CD14-positive monocyte (primary cell): ENCODE measurements around the gene BBLN. TPM values are rescaled to one million over a fixed set of nuclear protein-coding genes. Genes with fewer than 3 reads are reported as not detected.

Experiments used
- DNase-seq, 3 donors: peaks; one replicate each; pipeline ENCODE4 v3.0.0-alpha.2; 2011 to 2022
- H2AFZ ChIP-seq: 2 replicates; pipeline ENCODE4 v1.6.0; 2012; ENCODE audit warnings: mild to moderate bottlenecking, low read depth, low read length, inconsistent platforms; ENCODE audit not compliant: insufficient read depth, poor library complexity, severe bottlenecking
- H3K27ac ChIP-seq, 2 donors: 1 replicate in 1 of 2; 2 replicates in 1 of 2; pipeline ENCODE4 v1.5.1; 2012 to 2013; ENCODE audit warnings: low read length in 2 of 2, control low read depth in 1 of 2, inconsistent platforms in 1 of 2, low read depth in 1 of 2, mild to moderate bottlenecking in 1 of 2
- H3K27me3 ChIP-seq, 2 donors: one replicate each; pipeline versions ENCODE4 v1.6.0 to v1.6.1; 2011 to 2013; ENCODE audit warnings: low read length in 2 of 2; ENCODE audit not compliant: control insufficient read depth in 2 of 2, insufficient read depth in 2 of 2
- H3K36me3 ChIP-seq, 2 donors: replicated peaks in 1 of 2; 1 replicate in 1 of 2; 2 replicates in 1 of 2; pipeline versions ENCODE4 v1.5.1 to v1.6.1; 2012 to 2013; ENCODE audit warnings: low read length in 2 of 2, control low read depth in 1 of 2, inconsistent platforms in 1 of 2, mild to moderate bottlenecking in 1 of 2; ENCODE audit not compliant: insufficient read depth in 2 of 2, control insufficient read depth in 1 of 2
- H3K4me1 ChIP-seq, 2 donors: 1 replicate in 1 of 2; 2 replicates in 1 of 2; pipeline versions ENCODE4 v1.5.1 to v1.6.1; 2012 to 2013; ENCODE audit warnings: low read length in 2 of 2, control low read depth in 1 of 2, inconsistent platforms in 1 of 2, mild to moderate bottlenecking in 1 of 2, moderate library complexity in 1 of 2; ENCODE audit not compliant: insufficient read depth in 2 of 2, control insufficient read depth in 1 of 2
- H3K4me2 ChIP-seq: replicated peaks from 2 replicates; pipeline ENCODE3; 2012; ENCODE audit warnings: low read length, moderate library complexity, mild to moderate bottlenecking; ENCODE audit not compliant: poor library complexity, severe bottlenecking; ENCODE audit errors: extremely low read depth
- H3K4me3 ChIP-seq, 3 experiments: fragments of 200-600 bp in 1 of 3; sonication (generic) in 1 of 3; replicated peaks in 1 of 3; 1 replicate in 2 of 3; 2 replicates in 1 of 3; pipeline ENCODE4 v1.5.1; 2011 to 2013; ENCODE audit warnings: low read length in 3 of 3, mild to moderate bottlenecking in 3 of 3, control low read depth in 2 of 3, low read depth in 2 of 3, inconsistent platforms in 1 of 3, moderate library complexity in 1 of 3
- H3K79me2 ChIP-seq: 2 replicates; pipeline ENCODE4 v1.6.0; 2012; ENCODE audit warnings: mild to moderate bottlenecking, control low read depth, inconsistent platforms, low read length, moderate library complexity; ENCODE audit not compliant: insufficient read depth
- H3K9ac ChIP-seq: 2 replicates; pipeline ENCODE4 v1.6.0; 2017; ENCODE audit warnings: low read length, mild to moderate bottlenecking; ENCODE audit not compliant: insufficient read depth, poor library complexity, severe bottlenecking
- H3K9me3 ChIP-seq, 2 donors: replicated peaks in 1 of 2; 1 replicate in 1 of 2; 2 replicates in 1 of 2; pipeline versions ENCODE4 v1.5.1 to v1.6.1; 2012 to 2013; ENCODE audit warnings: low read length in 2 of 2, control low read depth in 1 of 2; ENCODE audit not compliant: control insufficient read depth in 1 of 2, insufficient read depth in 1 of 2
- H4K20me1 ChIP-seq: 2 replicates; pipeline ENCODE4 v1.6.0; 2012; ENCODE audit warnings: mild to moderate bottlenecking, low read length, control low read depth, moderate library complexity; ENCODE audit not compliant: insufficient read depth
- H3K27ac Mint-ChIP-seq, 7 donors: one replicate each; pipeline ENCODE4 v1.8.0; 2020; ENCODE audit warnings: mild to moderate bottlenecking in 7 of 7, mixed read lengths in 7 of 7, moderate library complexity in 6 of 7, inconsistent platforms in 2 of 7
- H3K27me3 Mint-ChIP-seq, 3 donors: one replicate each; pipeline ENCODE4 v1.8.0; 2021 to 2022; ENCODE audit warnings: low read depth in 3 of 3, mild to moderate bottlenecking in 3 of 3, mixed read lengths in 3 of 3, moderate library complexity in 3 of 3, inconsistent platforms in 1 of 3
- H3K36me3 Mint-ChIP-seq, 2 donors: one replicate each; pipeline ENCODE4 v1.8.0; 2020; ENCODE audit warnings: mixed read lengths in 2 of 2, inconsistent platforms in 1 of 2, mild to moderate bottlenecking in 1 of 2
- H3K4me1 Mint-ChIP-seq: one replicate; pipeline ENCODE4 v1.8.0; 2020; ENCODE audit warnings: mild to moderate bottlenecking, mixed read lengths
- H3K4me3 Mint-ChIP-seq, 2 donors: one replicate each; pipeline ENCODE4 v1.8.0; 2020; ENCODE audit warnings: mild to moderate bottlenecking in 2 of 2, mixed read lengths in 2 of 2, moderate library complexity in 1 of 2
- H3K9me3 Mint-ChIP-seq, 7 donors: one replicate each; pipeline ENCODE4 v1.8.0; 2020 to 2022; ENCODE audit warnings: mixed read lengths in 7 of 7, mild to moderate bottlenecking in 6 of 7, moderate library complexity in 6 of 7, inconsistent platforms in 2 of 7
- WGBS: methylation state at CpG from one replicate; pipeline ENCODE4 v1.1.5; 2013; ENCODE audit warnings: missing lambda C conversion rate; ENCODE audit not compliant: insufficient coverage; 5-methylcytosine and 5-hydroxymethylcytosine counted together
- intact Hi-C, 2 donors: fragments of 100-400 bp; cut with micrococcal nuclease; formaldehyde crosslinking; loops; one replicate each; pipeline versions ENCODE4 v1.15.0 to v1.15.1; 2023
- polyA plus RNA-seq, 3 donors: library from polyadenylated mRNA; depleted of rRNA in 1 of 3; unstranded in 2 of 3; stranded (reverse) in 1 of 3; fragments of 300-500 nt in 2 of 3; fragments of >200 nt in 1 of 3; fragmentation: Illumina TruSeq in 2 of 3; gene quantifications; 1 replicate in 2 of 3; 2 replicates in 1 of 3; pipeline ENCODE4 v1.2.3, GENCODE V29; 2012 to 2021
- TF ChIP-seq, protein P1 (sequence below): fragments of 200-600 bp; IDR thresholded peaks from one replicate; pipeline ENCODE4 v1.8.0; 2022; ENCODE audit warnings: antibody characterized with exemption, mild to moderate bottlenecking

The BBLN gene
- polyA plus RNA-seq, 3 donors = 51.5 to 74.8 (median 54.5) TPM

DNA sequence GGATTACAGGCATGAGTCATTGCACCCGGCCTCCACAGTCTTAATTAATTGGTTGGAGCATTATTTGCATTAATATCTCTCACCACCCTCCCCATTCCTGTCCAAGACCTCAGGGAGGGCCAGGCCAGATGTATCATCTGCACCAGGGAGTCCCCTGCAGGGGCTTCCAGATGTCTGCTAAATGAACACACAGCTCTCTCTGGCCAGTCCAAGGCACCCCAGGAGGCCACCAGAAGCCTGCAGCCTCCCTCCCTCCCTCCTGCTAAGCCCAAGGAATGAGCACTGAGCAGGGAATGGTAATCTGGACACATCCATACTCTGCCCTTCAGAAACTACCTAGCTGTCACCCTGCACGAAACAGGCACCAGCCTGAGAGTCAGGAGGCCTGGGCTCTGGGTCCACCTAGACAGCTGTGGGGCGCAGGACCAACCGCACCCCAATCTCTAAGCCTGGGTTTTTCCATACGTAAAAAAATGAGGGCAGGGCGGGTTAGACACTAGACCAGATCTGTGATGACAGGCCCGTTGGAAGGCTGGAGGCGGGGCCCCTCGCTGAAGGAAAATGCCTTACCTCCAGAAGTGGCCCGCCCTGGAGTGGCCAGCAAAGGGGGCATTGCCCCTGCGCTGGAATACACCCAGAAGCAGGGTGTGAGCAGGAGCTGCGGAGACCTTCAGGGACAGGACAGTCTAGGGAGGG, 23.0 kb downstream of the BBLN start:
- no peak overlapping the region for H3K27ac ChIP-seq
- no peak for DNase-seq
- peaks cover 66 to 92% of the 10 kb centered on the region in 2 donors for H3K36me3 Mint-ChIP-seq
- no peak overlapping the region for H3K4me3 Mint-ChIP-seq
- peaks cover 73 to 81% of the 10 kb centered on the region in 2 donors for H3K36me3 ChIP-seq
- intact Hi-C loops = no loop called here
- H3K27me3 Mint-ChIP-seq = peaks cover 0 to 2% (median 0%) of the 10 kb centered on the region in 3 donors
- no peak overlapping the region for H3K27ac Mint-ChIP-seq
- no peaks in the 10 kb centered on the region for H3K79me2 ChIP-seq
- no peaks in the 10 kb centered on the region for H4K20me1 ChIP-seq
- 97% methylated on average over 8 of the region's 12 CpGs for WGBS
- no peak overlapping the region for H3K4me3 ChIP-seq
- no peaks in the 10 kb centered on the region for H3K4me1 ChIP-seq
- no peak overlapping the region for H3K4me2 ChIP-seq
- H3K9me3 Mint-ChIP-seq = peaks cover 3 to 26% (median 14%) of the 10 kb centered on the region in 7 donors
- no peaks in the 10 kb centered on the region for H3K27me3 ChIP-seq
- H3K4me1 Mint-ChIP-seq = peaks cover 2% of the 10 kb centered on the region
- H3K9me3 ChIP-seq = peaks cover 5 to 16% of the 10 kb centered on the region in 2 donors
- TF ChIP-seq, protein P1, sequence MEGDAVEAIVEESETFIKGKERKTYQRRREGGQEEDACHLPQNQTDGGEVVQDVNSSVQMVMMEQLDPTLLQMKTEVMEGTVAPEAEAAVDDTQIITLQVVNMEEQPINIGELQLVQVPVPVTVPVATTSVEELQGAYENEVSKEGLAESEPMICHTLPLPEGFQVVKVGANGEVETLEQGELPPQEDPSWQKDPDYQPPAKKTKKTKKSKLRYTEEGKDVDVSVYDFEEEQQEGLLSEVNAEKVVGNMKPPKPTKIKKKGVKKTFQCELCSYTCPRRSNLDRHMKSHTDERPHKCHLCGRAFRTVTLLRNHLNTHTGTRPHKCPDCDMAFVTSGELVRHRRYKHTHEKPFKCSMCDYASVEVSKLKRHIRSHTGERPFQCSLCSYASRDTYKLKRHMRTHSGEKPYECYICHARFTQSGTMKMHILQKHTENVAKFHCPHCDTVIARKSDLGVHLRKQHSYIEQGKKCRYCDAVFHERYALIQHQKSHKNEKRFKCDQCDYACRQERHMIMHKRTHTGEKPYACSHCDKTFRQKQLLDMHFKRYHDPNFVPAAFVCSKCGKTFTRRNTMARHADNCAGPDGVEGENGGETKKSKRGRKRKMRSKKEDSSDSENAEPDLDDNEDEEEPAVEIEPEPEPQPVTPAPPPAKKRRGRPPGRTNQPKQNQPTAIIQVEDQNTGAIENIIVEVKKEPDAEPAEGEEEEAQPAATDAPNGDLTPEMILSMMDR = no peak
- H2AFZ ChIP-seq = no peak overlapping the region
- H3K9ac ChIP-seq = no peak overlapping the region

DNA sequence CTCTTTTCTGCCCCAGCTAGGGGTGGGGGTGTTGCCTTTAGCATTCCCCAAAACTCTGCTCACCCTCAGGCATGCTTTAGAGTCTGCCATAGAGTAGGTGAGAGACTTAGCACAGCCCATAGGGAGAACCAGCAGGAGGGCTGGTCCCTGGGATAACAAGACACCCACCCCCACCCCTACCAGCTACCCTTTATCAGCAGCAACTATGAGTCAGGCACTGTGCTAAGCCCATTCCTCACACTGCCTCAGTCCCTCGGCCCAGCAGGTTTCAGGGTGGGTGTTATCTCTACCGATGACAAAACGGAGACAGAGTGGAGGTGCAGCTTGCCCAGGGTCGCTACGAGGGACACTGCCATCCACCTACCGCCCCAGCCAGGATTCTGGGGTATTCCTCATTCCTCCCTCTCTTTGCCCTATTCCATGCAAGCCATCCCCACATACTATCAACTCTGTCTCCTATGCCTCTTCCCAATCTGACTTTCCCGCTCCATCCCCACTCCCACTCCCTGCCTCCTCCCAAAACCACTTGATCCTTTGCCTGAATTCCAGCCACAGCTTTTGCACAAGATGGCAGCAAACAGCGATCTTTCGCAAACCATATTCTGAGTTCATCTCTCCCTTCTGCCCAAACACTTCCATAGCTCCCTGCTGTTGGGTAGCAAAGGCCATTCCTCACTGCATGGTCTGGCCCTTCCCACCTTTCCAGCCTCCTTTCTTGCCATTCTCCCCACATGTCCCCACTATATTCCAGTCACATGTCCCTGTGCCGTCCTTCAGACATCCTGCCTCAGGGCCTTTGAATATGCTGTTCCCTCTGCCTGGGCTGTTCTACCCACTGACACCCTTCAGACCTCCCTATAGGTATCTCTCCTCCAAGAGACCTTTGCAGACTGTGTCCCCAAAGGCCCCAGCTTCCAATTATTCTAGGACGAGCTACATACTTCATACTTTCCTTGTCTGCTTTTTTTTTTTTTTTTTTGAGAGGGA, 26.2 kb downstream of the BBLN start:
- H3K36me3 ChIP-seq = peaks cover 47 to 63% of the 10 kb centered on the region in 2 donors
- no peak overlapping the region for H3K4me3 ChIP-seq
- H3K79me2 ChIP-seq = peaks cover 12% of the 10 kb centered on the region
- Mint-ChIP-seq H3K27ac (peak overlapping the region in 2 of 7 donors; percentile 52 to 72), H3K27me3 (peaks cover 0 to 2% (median 0%) of the 10 kb centered on the region in 3 donors), H3K4me1 (peaks cover 18% of the 10 kb centered on the region), H3K36me3 (peaks cover 52 to 77% of the 10 kb centered on the region in 2 donors), H3K9me3 (peaks cover 0 to 10% (median 5%) of the 10 kb centered on the region in 7 donors), H3K4me3 (no peak overlapping the region)
- H3K4me2 ChIP-seq = no peak overlapping the region
- WGBS = 96% methylated on average over 10 of the region's 11 CpGs
- no peak overlapping the region for H3K27ac ChIP-seq
- H2AFZ ChIP-seq = no peak overlapping the region
- DNase-seq = no peak
- TF ChIP-seq, protein P1 = no peak
- H3K27me3 ChIP-seq = no peaks in the 10 kb centered on the region
- no peaks in the 10 kb centered on the region for H4K20me1 ChIP-seq
- intact Hi-C loops = no loop called here
- H3K9ac ChIP-seq = no peak overlapping the region
- no peaks in the 10 kb centered on the region for H3K9me3 ChIP-seq
- peaks cover 8 to 11% of the 10 kb centered on the region in 2 donors for H3K4me1 ChIP-seq
